AG09319 (cell line): ENCODE results near the gene B3GLCT.

Experiments
- DNase-seq: peaks from one replicate; pipeline ENCODE4 v3.0.0-alpha.2; 2010; ENCODE audit warnings: low read depth; ENCODE audit errors: extremely low read depth
- CTCF ChIP-seq: IDR thresholded peaks from 2 replicates; pipeline ENCODE4 v1.5.1; 2011; ENCODE audit warnings: low read depth, mild to moderate bottlenecking, inconsistent platforms, low read length, moderate library complexity

B3GLCT gene

GRCh38 chr13:31234729-31235128 is 35.0 kb downstream of the B3GLCT start:
- no peak for DNase-seq
- TF ChIP-seq CTCF: peak; percentile 31

- peak; percentile 29 for DNase-seq
- peak; percentile 76 for TF ChIP-seq CTCF
These were observed 36.5 kb downstream of the B3GLCT start for GRCh38 chr13:31236211-31236786.

GRCh38 chr13:31240921-31241320 is 41.1 kb downstream of the B3GLCT start:
- TF ChIP-seq CTCF: no peak
- no peak for DNase-seq

GRCh38 chr13:31242367-31242766 is 42.6 kb downstream of the B3GLCT start:
- no peak for DNase-seq
- TF ChIP-seq CTCF: no peak

GRCh38 chr13:31242916-31243315 is 43.1 kb downstream of the B3GLCT start:
- no peak for TF ChIP-seq CTCF
- DNase-seq: peak; percentile 23

GRCh38 chr13:31245598-31246373 is 46.0 kb downstream of the B3GLCT start:
- TF ChIP-seq CTCF: no peak

GRCh38 chr13:31246918-31247317 is 47.1 kb downstream of the B3GLCT start:
- DNase-seq: no peak
- no peak for TF ChIP-seq CTCF

More at GRCh38 chr13:31245598-31246373, 46.0 kb downstream of the B3GLCT start:
- DNase-seq: no peak
